ENCODE results near the gene CAMSAP3. TPM values are rescaled to one million over a fixed set of nuclear protein-coding genes. Genes with fewer than 3 reads are reported as not detected.

Gene CAMSAP3
- polyA plus RNA-seq, 1 experiment: not detected

DNA sequence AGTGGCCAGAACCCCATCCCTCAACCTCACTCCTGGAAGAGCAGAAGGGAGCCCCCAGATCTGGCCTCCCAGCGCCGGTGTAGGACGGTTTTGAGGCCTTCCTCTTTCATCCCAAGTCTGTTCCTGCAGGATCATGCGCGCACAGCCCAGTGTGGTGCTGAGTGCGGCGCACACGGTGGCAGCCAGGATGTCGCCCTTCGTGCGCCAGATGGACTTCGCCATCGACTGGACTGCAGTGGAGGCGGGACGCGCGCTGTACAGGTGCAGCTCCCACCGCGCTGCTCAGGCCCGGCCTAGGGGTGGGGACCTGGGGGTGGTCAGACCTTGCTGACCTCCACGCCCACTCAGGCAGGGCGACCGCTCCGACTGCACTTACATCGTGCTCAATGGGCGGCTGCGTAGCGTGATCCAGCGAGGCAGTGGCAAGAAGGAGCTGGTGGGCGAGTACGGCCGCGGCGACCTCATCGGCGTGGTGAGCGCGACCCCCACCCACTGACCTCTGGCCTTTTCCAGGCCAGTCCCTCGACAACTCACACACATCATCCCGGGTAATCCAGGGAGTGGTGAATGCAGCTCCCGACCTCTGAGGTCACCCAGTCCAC lies 45.4 kb upstream of the CAMSAP3 start:
- Histone ChIP-seq H3K27ac (ENCODE audit: low read depth, low read length) (no peak overlapping the region), H3K9me3 (ENCODE audit: control insufficient read depth, insufficient read depth, low read length) (peaks cover 23% of the 10 kb centered on the region; the same call in 1 of the 2 replicates), H3K27me3 (ENCODE audit: control insufficient read depth, insufficient read depth, low read length) (no peaks in the 10 kb centered on the region), H3K4me3 (ENCODE audit: low read depth, low read length) (no peak overlapping the region)
- TF ChIP-seq, protein P1, sequence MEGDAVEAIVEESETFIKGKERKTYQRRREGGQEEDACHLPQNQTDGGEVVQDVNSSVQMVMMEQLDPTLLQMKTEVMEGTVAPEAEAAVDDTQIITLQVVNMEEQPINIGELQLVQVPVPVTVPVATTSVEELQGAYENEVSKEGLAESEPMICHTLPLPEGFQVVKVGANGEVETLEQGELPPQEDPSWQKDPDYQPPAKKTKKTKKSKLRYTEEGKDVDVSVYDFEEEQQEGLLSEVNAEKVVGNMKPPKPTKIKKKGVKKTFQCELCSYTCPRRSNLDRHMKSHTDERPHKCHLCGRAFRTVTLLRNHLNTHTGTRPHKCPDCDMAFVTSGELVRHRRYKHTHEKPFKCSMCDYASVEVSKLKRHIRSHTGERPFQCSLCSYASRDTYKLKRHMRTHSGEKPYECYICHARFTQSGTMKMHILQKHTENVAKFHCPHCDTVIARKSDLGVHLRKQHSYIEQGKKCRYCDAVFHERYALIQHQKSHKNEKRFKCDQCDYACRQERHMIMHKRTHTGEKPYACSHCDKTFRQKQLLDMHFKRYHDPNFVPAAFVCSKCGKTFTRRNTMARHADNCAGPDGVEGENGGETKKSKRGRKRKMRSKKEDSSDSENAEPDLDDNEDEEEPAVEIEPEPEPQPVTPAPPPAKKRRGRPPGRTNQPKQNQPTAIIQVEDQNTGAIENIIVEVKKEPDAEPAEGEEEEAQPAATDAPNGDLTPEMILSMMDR (IDR thresholded peaks at IDR 0.05; ENCODE audit: low read depth, low read length): no peak
- no peak for DNase-seq (ENCODE audit: low read depth, low spot score)
- ChIA-PET CTCF (interaction anchor here (1.8 kb wide), 1 partner anchor 18 kb away, joined by 6 read pairs; no protein-coding TSS in a partner anchor), POLR2A (no interaction called here)

DNA sequence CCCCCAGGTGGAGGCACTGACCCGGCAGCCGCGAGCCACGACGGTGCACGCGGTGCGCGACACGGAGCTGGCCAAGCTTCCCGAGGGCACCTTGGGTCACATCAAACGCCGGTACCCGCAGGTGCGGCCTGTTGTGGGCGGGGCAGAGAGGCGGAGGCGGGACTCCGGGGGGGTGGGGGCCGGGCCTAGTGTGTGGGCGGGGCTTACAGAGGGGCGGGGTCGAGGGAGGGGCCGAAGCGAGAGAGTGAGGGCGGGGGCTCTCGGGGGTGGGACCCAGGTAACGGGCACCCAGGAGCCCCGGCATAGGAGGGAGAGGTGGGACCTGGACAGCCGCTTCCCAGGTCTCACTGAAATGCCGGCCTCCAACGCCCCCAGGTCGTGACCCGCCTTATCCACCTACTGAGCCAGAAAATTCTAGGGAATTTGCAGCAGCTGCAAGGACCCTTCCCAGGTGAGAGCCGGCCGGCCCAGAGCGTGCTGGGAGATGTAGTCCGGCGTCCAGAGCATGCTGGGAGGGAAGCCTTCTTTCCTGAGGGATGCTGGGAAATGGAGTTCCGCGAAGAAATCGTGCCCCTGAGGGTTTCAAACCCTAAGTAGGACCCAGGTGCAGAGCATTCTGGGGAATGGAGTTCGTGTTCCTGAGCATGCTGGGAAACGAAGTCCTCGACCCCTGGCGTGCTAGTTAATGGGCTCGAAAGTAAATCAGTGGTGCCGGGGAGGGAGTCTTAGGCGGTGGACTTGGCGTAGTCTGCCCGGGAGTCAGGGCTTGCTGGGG lies 44.5 kb upstream of the CAMSAP3 start:
- POLR2A ChIA-PET: no interaction called here
- CTCF ChIA-PET: interaction anchor here (1.8 kb wide), 1 partner anchor 17 kb away, joined by 6 read pairs; no protein-coding TSS in a partner anchor

DNA sequence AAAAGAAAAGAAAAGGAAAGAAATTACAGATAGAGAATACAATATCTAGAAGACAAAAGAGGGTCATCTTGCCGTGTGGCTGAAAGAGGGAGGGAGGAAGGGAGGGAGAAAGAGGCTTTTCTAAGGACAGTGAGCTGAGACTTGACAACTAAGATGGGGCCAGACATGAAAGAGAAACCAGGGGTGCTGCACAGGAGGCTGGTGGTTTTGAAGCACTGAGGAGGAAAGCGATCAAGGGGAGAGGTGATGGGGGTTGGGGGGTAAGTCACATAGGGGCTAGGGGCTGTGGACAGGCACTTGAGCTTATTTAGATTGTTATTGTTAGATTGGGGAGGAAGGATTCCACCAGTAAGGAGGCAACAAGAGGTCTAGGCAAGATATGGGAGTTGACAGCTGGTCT lies 42.9 kb upstream of the CAMSAP3 start:
- DNase-seq (ENCODE audit: low read depth, low spot score): no peak
- POLR2A ChIA-PET: interaction anchor here (0.6 kb wide), 1 partner anchor 129 kb away, joined by 6 read pairs; no protein-coding TSS in a partner anchor
- Histone ChIP-seq H3K4me3 (ENCODE audit: low read depth, low read length) (no peak overlapping the region), H3K9me3 (ENCODE audit: control insufficient read depth, insufficient read depth, low read length) (peaks cover 25% of the 10 kb centered on the region; the same call in 1 of the 2 replicates), H3K27me3 (ENCODE audit: control insufficient read depth, insufficient read depth, low read length) (no peaks in the 10 kb centered on the region), H3K27ac (ENCODE audit: low read depth, low read length) (no peak overlapping the region)
- CTCF ChIA-PET: interaction anchor here (1.0 to 2.2 kb wide), 2 partner anchors 11 to 16 kb away, joined by 5 to 16 read pairs; no protein-coding TSS in a partner anchor
- TF ChIP-seq, protein P1 (IDR thresholded peaks at IDR 0.05; ENCODE audit: low read depth, low read length): no peak

More for the DNA sequence above, 44.5 kb upstream of the CAMSAP3 start:
- Histone ChIP-seq H3K27me3 (ENCODE audit: control insufficient read depth, insufficient read depth, low read length) (no peaks in the 10 kb centered on the region), H3K4me3 (ENCODE audit: low read depth, low read length) (no peak overlapping the region), H3K9me3 (ENCODE audit: control insufficient read depth, insufficient read depth, low read length) (peaks cover 25% of the 10 kb centered on the region; the same call in 1 of the 2 replicates), H3K27ac (ENCODE audit: low read depth, low read length) (no peak overlapping the region)
- TF ChIP-seq, protein P1 (IDR thresholded peaks at IDR 0.05; ENCODE audit: low read depth, low read length): no peak
- no peak for DNase-seq (ENCODE audit: low read depth, low spot score)

DNA sequence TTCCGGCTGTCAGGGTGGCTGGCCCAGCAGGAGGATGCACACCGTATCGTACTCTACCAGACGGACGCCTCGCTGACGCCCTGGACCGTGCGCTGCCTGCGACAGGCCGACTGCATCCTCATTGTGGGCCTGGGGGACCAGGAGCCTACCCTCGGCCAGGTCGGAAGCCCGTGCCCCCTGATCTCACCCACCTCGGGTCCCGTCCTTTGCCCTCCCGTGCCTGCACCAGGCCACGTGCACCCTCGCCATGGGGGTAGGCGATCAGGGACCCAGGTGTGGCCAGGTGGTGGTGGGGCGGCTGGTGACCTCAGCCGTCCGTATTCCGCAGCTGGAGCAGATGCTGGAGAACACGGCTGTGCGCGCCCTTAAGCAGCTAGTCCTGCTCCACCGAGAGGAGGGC lies 41.1 kb upstream of the CAMSAP3 start:
- TF ChIP-seq, protein P1 (IDR thresholded peaks at IDR 0.05; ENCODE audit: low read depth, low read length): no peak
- ChIA-PET CTCF (interaction anchor here (1.0 kb wide), 1 partner anchor 200 kb away, joined by 3 read pairs; no protein-coding TSS in a partner anchor), POLR2A (no interaction called here)
- Histone ChIP-seq H3K27ac (ENCODE audit: low read depth, low read length) (no peak overlapping the region), H3K27me3 (ENCODE audit: control insufficient read depth, insufficient read depth, low read length) (no peaks in the 10 kb centered on the region), H3K4me3 (ENCODE audit: low read depth, low read length) (no peak overlapping the region), H3K9me3 (ENCODE audit: control insufficient read depth, insufficient read depth, low read length) (peaks cover 31% of the 10 kb centered on the region; the same call in 1 of the 2 replicates)
- no peak for DNase-seq (ENCODE audit: low read depth, low spot score)
